Measurements from ENCODE around the gene HPGD.

DNA sequence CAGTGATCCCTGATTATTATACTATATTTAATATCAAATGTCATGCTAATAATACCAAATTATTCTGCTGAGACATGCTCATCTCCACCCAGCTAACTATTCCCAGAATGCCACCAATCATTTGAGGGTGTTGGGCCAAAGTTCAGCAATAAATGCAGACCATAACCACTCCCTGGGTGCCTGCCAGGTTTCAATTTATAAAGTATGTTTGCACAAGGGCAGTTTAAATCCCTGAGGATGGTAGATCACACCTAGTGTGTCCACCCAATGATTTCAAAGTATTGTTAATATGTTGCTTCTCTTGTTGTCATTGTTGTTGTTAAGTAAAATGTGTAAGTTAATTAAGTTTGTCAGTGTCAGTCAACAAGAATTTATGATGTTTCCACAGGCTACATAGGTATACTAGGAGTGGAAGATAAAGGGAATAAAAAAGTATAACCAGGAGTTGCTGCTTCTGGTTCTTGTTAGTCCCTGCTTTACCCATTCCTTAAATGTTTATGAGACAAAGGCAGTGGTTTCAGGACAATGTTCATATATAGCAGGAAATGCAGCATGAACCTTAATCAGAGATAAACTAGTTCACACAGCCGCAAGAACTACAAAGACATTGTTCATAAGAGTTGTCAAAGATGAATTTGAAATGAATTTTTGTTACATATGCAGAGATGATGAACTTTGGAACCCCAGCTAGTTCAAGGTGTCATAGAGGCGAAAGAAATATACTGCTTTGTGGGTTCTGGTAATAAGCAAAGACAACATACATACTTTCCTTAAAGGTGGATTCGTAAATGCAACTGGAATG is 25.5 kb downstream of the HPGD start:
- TF ChIP-seq, protein P1, sequence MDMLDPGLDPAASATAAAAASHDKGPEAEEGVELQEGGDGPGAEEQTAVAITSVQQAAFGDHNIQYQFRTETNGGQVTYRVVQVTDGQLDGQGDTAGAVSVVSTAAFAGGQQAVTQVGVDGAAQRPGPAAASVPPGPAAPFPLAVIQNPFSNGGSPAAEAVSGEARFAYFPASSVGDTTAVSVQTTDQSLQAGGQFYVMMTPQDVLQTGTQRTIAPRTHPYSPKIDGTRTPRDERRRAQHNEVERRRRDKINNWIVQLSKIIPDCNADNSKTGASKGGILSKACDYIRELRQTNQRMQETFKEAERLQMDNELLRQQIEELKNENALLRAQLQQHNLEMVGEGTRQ (IDR thresholded peaks at IDR 0.05; ENCODE audit: borderline replicate concordance, low read depth, low read length), result no peak
- TF ChIP-seq GATA2 (CRISPR knock-in tag; IDR thresholded peaks at IDR 0.05) (no peak), EP300 (IDR thresholded peaks at IDR 0.05; ENCODE audit: borderline replicate concordance in 1 of 2, low read depth in 1 of 2, low read length in 1 of 2) (no peak), POLR2AphosphoS5 (IDR thresholded peaks at IDR 0.05; ENCODE audit: low read depth, low read length) (no peak), YY1 (IDR thresholded peaks at IDR 0.05; ENCODE audit: low read depth) (no peak), SMC3 (IDR thresholded peaks at IDR 0.05; ENCODE audit: low read depth, low read length) (no peak), TAF1 (IDR thresholded peaks at IDR 0.05; ENCODE audit: borderline replicate concordance, low read depth, low read length) (no peak), NRF1 (IDR thresholded peaks at IDR 0.05; ENCODE audit: low read depth, low read length) (no peak)
- TF ChIP-seq, protein P2, sequence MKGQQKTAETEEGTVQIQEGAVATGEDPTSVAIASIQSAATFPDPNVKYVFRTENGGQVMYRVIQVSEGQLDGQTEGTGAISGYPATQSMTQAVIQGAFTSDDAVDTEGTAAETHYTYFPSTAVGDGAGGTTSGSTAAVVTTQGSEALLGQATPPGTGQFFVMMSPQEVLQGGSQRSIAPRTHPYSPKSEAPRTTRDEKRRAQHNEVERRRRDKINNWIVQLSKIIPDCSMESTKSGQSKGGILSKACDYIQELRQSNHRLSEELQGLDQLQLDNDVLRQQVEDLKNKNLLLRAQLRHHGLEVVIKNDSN (IDR thresholded peaks at IDR 0.05; ENCODE audit: borderline replicate concordance, low read depth), result no peak
- TF ChIP-seq, protein P3, sequence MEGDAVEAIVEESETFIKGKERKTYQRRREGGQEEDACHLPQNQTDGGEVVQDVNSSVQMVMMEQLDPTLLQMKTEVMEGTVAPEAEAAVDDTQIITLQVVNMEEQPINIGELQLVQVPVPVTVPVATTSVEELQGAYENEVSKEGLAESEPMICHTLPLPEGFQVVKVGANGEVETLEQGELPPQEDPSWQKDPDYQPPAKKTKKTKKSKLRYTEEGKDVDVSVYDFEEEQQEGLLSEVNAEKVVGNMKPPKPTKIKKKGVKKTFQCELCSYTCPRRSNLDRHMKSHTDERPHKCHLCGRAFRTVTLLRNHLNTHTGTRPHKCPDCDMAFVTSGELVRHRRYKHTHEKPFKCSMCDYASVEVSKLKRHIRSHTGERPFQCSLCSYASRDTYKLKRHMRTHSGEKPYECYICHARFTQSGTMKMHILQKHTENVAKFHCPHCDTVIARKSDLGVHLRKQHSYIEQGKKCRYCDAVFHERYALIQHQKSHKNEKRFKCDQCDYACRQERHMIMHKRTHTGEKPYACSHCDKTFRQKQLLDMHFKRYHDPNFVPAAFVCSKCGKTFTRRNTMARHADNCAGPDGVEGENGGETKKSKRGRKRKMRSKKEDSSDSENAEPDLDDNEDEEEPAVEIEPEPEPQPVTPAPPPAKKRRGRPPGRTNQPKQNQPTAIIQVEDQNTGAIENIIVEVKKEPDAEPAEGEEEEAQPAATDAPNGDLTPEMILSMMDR (IDR thresholded peaks at IDR 0.05), result no peak
- TF ChIP-seq, protein P4, sequence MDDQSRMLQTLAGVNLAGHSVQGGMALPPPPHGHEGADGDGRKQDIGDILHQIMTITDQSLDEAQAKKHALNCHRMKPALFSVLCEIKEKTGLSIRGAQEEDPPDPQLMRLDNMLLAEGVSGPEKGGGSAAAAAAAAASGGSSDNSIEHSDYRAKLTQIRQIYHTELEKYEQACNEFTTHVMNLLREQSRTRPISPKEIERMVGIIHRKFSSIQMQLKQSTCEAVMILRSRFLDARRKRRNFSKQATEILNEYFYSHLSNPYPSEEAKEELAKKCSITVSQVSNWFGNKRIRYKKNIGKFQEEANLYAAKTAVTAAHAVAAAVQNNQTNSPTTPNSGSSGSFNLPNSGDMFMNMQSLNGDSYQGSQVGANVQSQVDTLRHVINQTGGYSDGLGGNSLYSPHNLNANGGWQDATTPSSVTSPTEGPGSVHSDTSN (IDR thresholded peaks at IDR 0.05), result no peak

Data from SK-N-SH (cell line).